DOHH2 (cell line): ENCODE data around the gene PAPPA.

Source experiments
- H3F3A ChIP-seq: fragments of 200-600 bp; sonication (generic), shearing (Covaris generic); 2 replicates; pipeline ENCODE4 v1.6.0; 2016; ENCODE audit warnings: antibody characterized with exemption, mild to moderate bottlenecking; ENCODE audit not compliant: control insufficient read depth, insufficient read depth
- H3K27ac ChIP-seq: fragments of 200-600 bp; sonication (generic); 2 replicates; pipeline ENCODE4 v1.5.1; 2014; ENCODE audit warnings: low read depth, mild to moderate bottlenecking, low read length, moderate library complexity
- H3K27me3 ChIP-seq: fragments of 200-600 bp; sonication (generic); 2 replicates; pipeline ENCODE4 v1.6.1; 2014; ENCODE audit warnings: mild to moderate bottlenecking, low read length, mixed read lengths; ENCODE audit not compliant: control insufficient read depth
- H3K36me3 ChIP-seq: fragments of 200-600 bp; sonication (generic); 2 replicates; pipeline ENCODE4 v1.6.1; 2014; ENCODE audit warnings: mild to moderate bottlenecking, low read length, moderate library complexity, mixed read lengths; ENCODE audit not compliant: control insufficient read depth
- H3K4me1 ChIP-seq: fragments of 200-600 bp; sonication (generic); 2 replicates; pipeline ENCODE4 v1.6.1; 2014; ENCODE audit warnings: mild to moderate bottlenecking, low read length, mixed read lengths; ENCODE audit not compliant: control insufficient read depth
- H3K4me2 ChIP-seq: fragments of 200-600 bp; sonication (generic); 2 replicates; pipeline ENCODE4 v1.6.0; 2014; ENCODE audit warnings: mild to moderate bottlenecking, low read length, moderate library complexity
- H3K4me3 ChIP-seq: fragments of 200-600 bp; sonication (generic); 2 replicates; pipeline ENCODE4 v1.5.1; 2014; ENCODE audit warnings: mild to moderate bottlenecking, low read length, mixed read lengths
- H3K79me2 ChIP-seq: fragments of 200-600 bp; sonication (generic); 2 replicates; pipeline ENCODE4 v1.6.1; 2014; ENCODE audit warnings: mild to moderate bottlenecking, low read length, mixed read lengths; ENCODE audit not compliant: control insufficient read depth
- H3K9me2 ChIP-seq: fragments of 200-600 bp; sonication (generic); replicated peaks from 2 replicates; pipeline ENCODE4 v1.6.1; 2014; ENCODE audit warnings: mild to moderate bottlenecking, low read length, mixed read lengths; ENCODE audit not compliant: control insufficient read depth
- H3K9me3 ChIP-seq: fragments of 200-600 bp; sonication (generic); 2 replicates; pipeline ENCODE4 v1.6.1; 2014; ENCODE audit warnings: antibody characterized with exemption, low read length, mixed read lengths; ENCODE audit not compliant: control insufficient read depth, insufficient read depth
- H4K20me1 ChIP-seq: fragments of 200-600 bp; sonication (generic); 2 replicates; pipeline ENCODE4 v1.6.0; 2014; ENCODE audit warnings: low read depth, mild to moderate bottlenecking, antibody characterized with exemption, low read length, moderate library complexity; ENCODE audit not compliant: control insufficient read depth, insufficient read depth
- EZH2phosphoT487 ChIP-seq: fragments of 200-600 bp; sonication (generic); IDR thresholded peaks from 2 replicates; pipeline ENCODE4 v1.6.1; 2017; ENCODE audit warnings: borderline replicate concordance, mild to moderate bottlenecking, antibody characterized with exemption, low read length, moderate library complexity, mixed read lengths
- TF ChIP-seq, protein P1 (sequence below): fragments of 200-600 bp; sonication (generic); IDR thresholded peaks from one replicate; pipeline ENCODE4 v1.5.1; 2014; ENCODE audit warnings: antibody characterized with exemption, mild to moderate bottlenecking, low read depth, low read length; ENCODE audit not compliant: poor library complexity, severe bottlenecking

PAPPA gene

DNA sequence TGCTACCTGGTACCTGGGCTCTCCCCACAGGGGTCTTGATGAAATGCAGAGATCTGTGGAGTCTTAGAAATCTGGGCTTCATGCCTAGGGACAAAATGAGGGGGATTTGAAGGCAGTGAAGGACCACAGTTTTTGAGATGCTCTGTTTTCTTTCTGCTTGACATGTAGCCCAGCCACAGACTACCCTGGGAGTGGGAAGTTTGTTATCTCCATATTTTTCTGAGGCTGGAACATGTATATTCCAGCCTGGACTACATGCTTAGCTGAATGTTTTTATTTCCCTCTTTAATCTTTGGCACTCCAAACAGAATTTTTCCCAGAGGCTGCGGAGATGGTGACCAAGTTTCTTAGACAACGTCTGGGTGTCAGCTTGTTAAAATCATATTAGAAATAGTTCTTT, 252.9 kb downstream of the PAPPA start:
- Histone ChIP-seq H3K9me3 (no peaks in the 10 kb centered on the region), H4K20me1 (no peaks in the 10 kb centered on the region), H3K27ac (no peak overlapping the region), H3K27me3 (no peaks in the 10 kb centered on the region), H3K79me2 (no peaks in the 10 kb centered on the region), H3K36me3 (no peaks in the 10 kb centered on the region), H3F3A (no peaks in the 10 kb centered on the region), H3K4me1 (no peaks in the 10 kb centered on the region), H3K4me2 (no peak overlapping the region), H3K4me3 (no peak overlapping the region), H3K9me2 (no peaks in the 10 kb centered on the region)
- no peak for TF ChIP-seq EZH2phosphoT487
- TF ChIP-seq, protein P1, sequence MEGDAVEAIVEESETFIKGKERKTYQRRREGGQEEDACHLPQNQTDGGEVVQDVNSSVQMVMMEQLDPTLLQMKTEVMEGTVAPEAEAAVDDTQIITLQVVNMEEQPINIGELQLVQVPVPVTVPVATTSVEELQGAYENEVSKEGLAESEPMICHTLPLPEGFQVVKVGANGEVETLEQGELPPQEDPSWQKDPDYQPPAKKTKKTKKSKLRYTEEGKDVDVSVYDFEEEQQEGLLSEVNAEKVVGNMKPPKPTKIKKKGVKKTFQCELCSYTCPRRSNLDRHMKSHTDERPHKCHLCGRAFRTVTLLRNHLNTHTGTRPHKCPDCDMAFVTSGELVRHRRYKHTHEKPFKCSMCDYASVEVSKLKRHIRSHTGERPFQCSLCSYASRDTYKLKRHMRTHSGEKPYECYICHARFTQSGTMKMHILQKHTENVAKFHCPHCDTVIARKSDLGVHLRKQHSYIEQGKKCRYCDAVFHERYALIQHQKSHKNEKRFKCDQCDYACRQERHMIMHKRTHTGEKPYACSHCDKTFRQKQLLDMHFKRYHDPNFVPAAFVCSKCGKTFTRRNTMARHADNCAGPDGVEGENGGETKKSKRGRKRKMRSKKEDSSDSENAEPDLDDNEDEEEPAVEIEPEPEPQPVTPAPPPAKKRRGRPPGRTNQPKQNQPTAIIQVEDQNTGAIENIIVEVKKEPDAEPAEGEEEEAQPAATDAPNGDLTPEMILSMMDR = no peak

DNA sequence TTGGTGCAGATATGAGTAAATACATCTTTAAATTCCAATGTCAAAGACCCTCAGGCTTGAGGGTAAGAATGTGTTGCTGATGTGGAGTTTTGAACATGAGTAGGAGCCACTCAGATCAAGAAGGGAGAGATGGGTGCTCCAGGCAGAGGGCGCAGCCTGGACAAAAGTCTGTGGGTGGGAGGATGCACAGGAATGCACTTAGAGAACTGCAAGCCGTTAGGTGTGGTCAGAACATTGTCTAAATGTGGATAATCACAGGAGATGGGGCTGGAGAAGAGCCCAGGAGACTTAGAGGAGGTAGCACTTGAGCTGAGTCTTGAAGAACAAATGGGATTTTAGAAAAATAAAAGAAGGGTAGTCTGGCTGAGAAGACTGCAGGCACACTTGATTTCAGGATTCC, 255.5 kb downstream of the PAPPA start:
- Histone ChIP-seq H3K9me3 (no peaks in the 10 kb centered on the region), H3K9me2 (no peaks in the 10 kb centered on the region), H3K36me3 (no peaks in the 10 kb centered on the region), H3K4me3 (no peak overlapping the region), H3K27me3 (no peaks in the 10 kb centered on the region), H3K4me1 (no peaks in the 10 kb centered on the region), H3F3A (no peaks in the 10 kb centered on the region), H3K4me2 (no peak overlapping the region), H3K27ac (no peak overlapping the region), H3K79me2 (no peaks in the 10 kb centered on the region), H4K20me1 (no peaks in the 10 kb centered on the region)
- TF ChIP-seq, protein P1 = no peak
- no peak for TF ChIP-seq EZH2phosphoT487

DNA sequence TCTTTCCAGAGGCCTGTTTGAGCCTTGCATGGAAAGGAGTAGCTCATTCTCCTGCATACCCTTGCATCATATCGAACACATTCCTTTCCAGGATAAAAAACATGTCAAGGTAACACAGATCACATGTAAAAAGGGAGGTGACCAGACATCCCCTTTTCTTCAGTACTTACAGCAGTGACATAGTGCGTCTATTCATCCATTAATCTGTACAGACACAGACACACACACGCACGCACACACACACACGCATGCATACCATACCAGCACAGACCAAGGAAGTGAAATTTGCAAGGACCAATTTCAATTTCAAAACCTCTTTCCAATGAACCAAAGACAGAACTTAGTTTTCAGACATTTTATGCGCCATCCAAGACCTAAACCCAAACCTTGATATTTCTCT, 256.0 kb downstream of the PAPPA start:
- H3F3A ChIP-seq = no peaks in the 10 kb centered on the region
- TF ChIP-seq EZH2phosphoT487 = no peak
- TF ChIP-seq, protein P1 = no peak

DNA sequence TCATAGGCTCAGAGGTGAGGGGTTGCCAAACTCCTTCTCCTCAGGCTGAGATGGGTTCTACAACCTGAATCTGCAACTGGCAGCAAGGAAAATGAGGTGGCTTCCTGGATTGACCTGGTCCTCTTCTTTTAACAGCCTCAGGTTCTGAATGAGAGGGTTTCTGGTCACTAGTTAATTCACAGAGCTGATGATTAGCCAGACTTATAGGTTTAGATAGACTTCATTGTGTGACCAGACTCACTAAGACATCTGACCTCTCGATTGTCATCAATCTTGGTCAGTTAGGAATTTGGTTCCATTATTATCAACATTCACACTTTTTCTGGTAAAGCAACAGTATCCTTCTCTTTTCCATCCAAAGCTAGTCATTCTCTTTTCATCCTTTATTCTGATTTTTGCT, 257.9 kb downstream of the PAPPA start:
- Histone ChIP-seq H3K79me2 (no peaks in the 10 kb centered on the region), H3K4me1 (no peaks in the 10 kb centered on the region), H3K36me3 (no peaks in the 10 kb centered on the region), H4K20me1 (no peaks in the 10 kb centered on the region), H3K9me3 (no peaks in the 10 kb centered on the region), H3K4me2 (no peak overlapping the region), H3K4me3 (no peak overlapping the region), H3F3A (no peaks in the 10 kb centered on the region), H3K27me3 (no peaks in the 10 kb centered on the region), H3K27ac (no peak overlapping the region), H3K9me2 (no peaks in the 10 kb centered on the region)
- no peak for TF ChIP-seq EZH2phosphoT487
- TF ChIP-seq, protein P1 = no peak

More for the DNA sequence above, 256.0 kb downstream of the PAPPA start:
- Histone ChIP-seq H3K4me1 (no peaks in the 10 kb centered on the region), H3K4me2 (no peak overlapping the region), H3K36me3 (no peaks in the 10 kb centered on the region), H3K27ac (no peak overlapping the region), H3K9me3 (no peaks in the 10 kb centered on the region), H3K27me3 (no peaks in the 10 kb centered on the region), H4K20me1 (no peaks in the 10 kb centered on the region), H3K4me3 (no peak overlapping the region), H3K79me2 (no peaks in the 10 kb centered on the region), H3K9me2 (no peaks in the 10 kb centered on the region)
